GM04504 (cell line): ENCODE data around the gene SNAP25.

Experiments used
- DNase-seq: peaks from one replicate; pipeline ENCODE4 v3.0.0-alpha.2; 2012; ENCODE audit warnings: low read depth

The SNAP25 gene

DNA sequence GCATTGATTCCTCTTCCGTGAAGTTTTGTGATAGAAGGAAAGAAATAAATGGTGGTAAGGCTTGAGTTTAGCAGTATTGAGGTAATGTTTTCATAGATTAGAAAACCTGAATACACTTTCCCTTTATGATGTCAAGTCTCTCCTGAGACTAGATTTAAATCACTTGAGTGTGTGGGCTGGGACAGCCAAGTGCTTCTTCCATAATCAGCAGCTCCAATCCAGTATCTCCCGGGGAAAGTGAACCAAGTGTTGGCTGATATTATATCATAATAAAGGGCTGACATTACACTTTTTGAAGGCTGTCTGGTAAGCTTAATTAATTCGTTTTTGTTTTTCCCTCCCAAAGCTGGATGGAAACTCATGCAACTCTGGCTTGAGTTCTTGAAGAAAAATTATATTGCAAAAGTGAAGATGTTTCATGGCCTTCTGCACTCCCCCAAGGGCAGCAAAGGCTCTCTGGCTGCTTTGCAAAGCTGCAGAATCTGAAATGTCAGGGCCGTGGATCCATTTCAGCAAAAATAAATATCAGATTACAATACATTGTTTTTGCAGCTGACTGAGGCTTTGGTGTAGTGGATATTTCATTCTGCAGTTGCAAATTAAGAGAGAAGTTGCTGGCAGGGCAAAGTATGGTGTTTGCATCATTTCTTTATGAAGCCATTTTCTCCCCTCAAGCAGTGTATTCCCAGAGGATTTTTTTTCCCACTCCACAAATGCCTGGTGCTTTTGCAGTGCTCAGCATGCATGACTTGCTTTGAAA is 114.2 kb downstream of the SNAP25 start:
- no peak for DNase-seq

GRCh38 chr20:10336959-10337729 is 118.5 kb downstream of the SNAP25 start:
- no peak for DNase-seq

- DNase-seq: no peak
These were observed 120.0 kb downstream of the SNAP25 start for GRCh38 chr20:10338426-10339180.

- no peak for DNase-seq
These were observed 121.0 kb downstream of the SNAP25 start for GRCh38 chr20:10339609-10340008.

- no peak for DNase-seq
These were observed 123.5 kb downstream of the SNAP25 start for GRCh38 chr20:10342152-10342551.

DNA sequence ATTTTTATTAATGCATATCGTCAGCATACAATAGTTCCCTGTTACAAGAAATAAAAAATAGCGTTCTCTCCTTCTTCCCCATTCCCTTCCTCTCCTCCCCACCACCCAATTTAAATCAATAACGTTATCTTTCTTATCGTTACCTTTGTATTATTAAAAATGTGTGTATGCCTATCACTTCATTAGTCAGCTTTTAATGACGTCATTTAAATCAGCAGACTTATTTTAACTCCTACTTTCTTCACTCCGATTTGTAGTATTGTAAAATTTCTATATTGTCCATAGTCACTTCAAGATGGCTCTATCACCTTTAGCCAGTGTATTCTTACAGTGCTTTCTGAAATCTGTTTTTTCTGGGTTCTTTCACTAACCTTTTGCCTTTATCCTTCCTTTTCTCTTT is 126.3 kb downstream of the SNAP25 start:
- no peak for DNase-seq

DNA sequence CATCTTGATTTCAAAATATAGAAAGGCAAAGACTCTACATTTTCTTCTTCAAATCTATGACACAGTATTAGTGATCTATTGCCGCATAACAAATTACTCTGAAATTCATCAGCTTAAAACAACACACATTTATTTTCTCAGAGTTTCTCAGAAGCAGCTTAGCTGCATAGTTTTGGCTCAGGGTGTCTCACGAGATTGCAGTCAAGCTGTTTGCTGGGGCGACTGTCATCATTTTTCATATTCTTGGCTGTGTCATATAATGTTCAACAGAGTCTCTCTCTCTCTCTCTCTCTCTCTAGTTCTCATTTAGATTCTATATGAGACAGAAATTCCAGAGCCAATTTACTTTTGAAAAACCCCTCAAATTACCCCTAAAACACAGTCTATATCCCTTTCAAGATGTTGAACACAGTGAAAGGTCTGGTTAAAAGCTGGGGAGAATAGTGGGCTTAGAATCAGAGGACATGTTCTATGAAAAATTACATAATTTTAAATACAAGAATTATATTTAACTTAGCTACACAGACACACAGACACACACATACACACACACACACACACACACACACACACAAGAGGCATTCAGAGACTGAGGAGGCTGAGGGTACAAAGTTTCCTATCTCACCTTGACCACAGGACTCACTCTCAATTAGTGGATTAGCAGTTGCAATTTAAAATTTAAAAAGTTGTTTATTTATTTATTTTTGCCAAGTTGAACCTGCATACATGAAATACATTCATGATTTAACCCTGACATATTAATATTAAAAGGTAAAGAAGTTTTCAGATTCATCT is 128.7 kb downstream of the SNAP25 start:
- no peak for DNase-seq

DNA sequence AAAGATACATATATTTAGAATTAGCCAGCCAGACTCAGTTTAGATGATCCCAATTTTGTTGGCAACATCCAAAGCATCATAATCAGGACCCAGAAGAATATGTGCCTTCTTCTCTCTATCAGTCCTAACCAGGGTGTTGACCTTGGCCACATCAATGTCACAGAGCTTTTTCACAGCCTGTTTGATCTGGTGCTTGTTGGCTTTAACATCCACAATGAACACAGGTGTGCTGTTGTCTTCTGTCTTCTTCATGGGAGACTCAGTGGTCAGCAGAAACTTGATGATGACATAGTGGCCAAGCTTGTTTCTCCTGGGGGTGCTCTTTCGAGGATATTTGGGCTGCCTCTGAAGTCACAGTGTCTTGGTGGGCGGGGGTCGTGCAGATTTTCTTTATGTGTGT is 130.5 kb downstream of the SNAP25 start:
- no peak for DNase-seq

GRCh38 chr20:10350188-10350842 is 131.7 kb downstream of the SNAP25 start:
- no peak for DNase-seq

DNA sequence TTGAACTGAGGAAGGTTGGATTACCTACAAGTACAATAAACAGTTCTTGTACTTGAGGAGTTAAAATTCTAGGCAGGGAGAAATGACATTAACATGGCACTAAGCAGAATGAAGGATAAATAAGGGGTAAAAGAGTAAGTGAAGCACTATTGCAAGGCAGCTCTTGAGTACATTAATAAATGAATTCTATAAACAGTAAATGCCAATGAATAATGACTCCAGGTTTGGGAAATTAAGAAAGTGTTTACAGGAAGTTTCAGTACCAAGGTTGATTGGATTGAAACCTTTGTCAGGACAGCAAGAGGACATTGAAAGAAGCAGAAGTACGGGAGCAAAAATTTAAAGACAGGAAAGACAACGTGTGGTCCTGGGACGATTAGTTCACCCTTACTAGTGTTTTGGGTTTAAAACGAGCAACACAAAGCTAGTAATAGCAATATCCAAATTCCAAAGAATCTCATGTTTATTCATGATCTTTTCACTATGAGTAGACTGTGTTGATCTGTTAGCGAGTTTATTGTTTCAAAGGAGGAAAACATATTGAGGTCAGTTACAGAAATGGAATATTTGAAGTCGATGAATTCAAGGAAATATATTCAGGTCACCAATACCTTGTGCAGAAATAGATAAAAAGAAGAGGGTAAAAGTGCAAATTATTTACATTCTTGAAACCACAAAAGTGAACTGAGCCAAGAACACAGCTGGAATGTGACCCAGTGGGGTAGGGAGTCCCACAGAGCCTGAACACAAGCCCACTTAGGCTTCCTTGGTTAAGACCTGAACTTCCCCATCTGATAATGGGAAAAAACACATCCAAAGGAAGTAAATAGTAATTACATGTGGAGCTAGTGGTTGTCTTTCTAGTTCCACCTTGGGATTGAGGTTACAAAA is 134.5 kb downstream of the SNAP25 start:
- no peak for DNase-seq

- DNase-seq: no peak
These were observed 138.0 kb downstream of the SNAP25 start for GRCh38 chr20:10356628-10357027.
